H1 (cell line): ENCODE data around the gene ADD3. TPM values are rescaled to one million over a fixed set of nuclear protein-coding genes. Genes with fewer than 3 reads are reported as not detected.

Source experiments
- CBX5 ChIP-seq: fragments of 300-800, 300-1000 bp; sonication (generic); IDR thresholded peaks from 2 replicates; pipeline ENCODE4 v1.7.1; 2016; ENCODE audit warnings: antibody characterized with exemption, low read length, low read depth
- CBX8 ChIP-seq: fragments of 300-800, 300-1000 bp; sonication (generic); IDR thresholded peaks from 2 replicates; pipeline ENCODE4 v1.7.1; 2016; ENCODE audit warnings: low read depth, low read length, borderline replicate concordance
- CTBP2 ChIP-seq: IDR thresholded peaks from 2 replicates; pipeline ENCODE4 v1.7.0; 2011; ENCODE audit warnings: borderline replicate concordance, mild to moderate bottlenecking, moderate library complexity, mixed read lengths, low read length; ENCODE audit not compliant: insufficient read depth, insufficient read length
- FOSL1 ChIP-seq: IDR thresholded peaks from 2 replicates; pipeline ENCODE4 v1.6.1; 2011; ENCODE audit warnings: mild to moderate bottlenecking, low read depth, low read length, moderate library complexity; ENCODE audit not compliant: insufficient read depth
- HDAC2 ChIP-seq, 2 experiments: fragments of 300-600 bp in 1 of 2; sonication (generic) in 1 of 2; IDR thresholded peaks; 2 replicates each; pipeline ENCODE4 v1.6.1; 2011 to 2012; ENCODE audit warnings: low read depth in 2 of 2, low read length in 2 of 2, mild to moderate bottlenecking in 2 of 2, moderate library complexity in 2 of 2, borderline replicate concordance in 1 of 2, inconsistent platforms in 1 of 2
- JUN ChIP-seq: IDR thresholded peaks from 2 replicates; pipeline ENCODE4 v1.6.1; 2011; ENCODE audit warnings: low read depth, mild to moderate bottlenecking, improper control_type of control experiment, low read length
- KDM1A ChIP-seq: fragments of 200-600, 300-600 bp; sonication (generic); IDR thresholded peaks from 2 replicates; pipeline ENCODE4 v1.7.1; 2016; ENCODE audit warnings: mild to moderate bottlenecking, low read length, borderline replicate concordance
- KDM4A ChIP-seq: IDR thresholded peaks from one replicate; pipeline ENCODE4 v1.7.1; 2012; ENCODE audit warnings: low read depth, mild to moderate bottlenecking, moderate library complexity, low read length, inconsistent platforms; ENCODE audit not compliant: severe bottlenecking
- MAFK ChIP-seq: IDR thresholded peaks from 2 replicates; pipeline ENCODE4 v1.6.1; 2012; ENCODE audit warnings: low read depth, mild to moderate bottlenecking, improper control_type of control experiment, low read length
- PHF8 ChIP-seq: fragments of 200-600 bp; sonication (generic); conservative IDR thresholded peaks from 2 replicates; pipeline ENCODE4 v1.7.1; 2012; ENCODE audit warnings: low read depth, mild to moderate bottlenecking, inconsistent platforms, low read length, moderate library complexity
- POLR2AphosphoS5 ChIP-seq: IDR thresholded peaks from 2 replicates; pipeline ENCODE4 v1.6.1; 2011; ENCODE audit warnings: low read depth, low read length
- RNF2 ChIP-seq: fragments of 200-900, 300-1000 bp; sonication (generic); IDR thresholded peaks from 2 replicates; pipeline ENCODE4 v1.7.1; 2016; ENCODE audit warnings: borderline replicate concordance, low read depth, mild to moderate bottlenecking, antibody characterized with exemption, low read length; ENCODE audit not compliant: poor library complexity, severe bottlenecking; ENCODE audit errors: missing control alignments
- RXRA ChIP-seq: IDR thresholded peaks from 2 replicates; pipeline ENCODE4 v1.6.1; 2011; ENCODE audit warnings: low read depth, mild to moderate bottlenecking, low read length, moderate library complexity; ENCODE audit not compliant: insufficient read depth
- SIN3A ChIP-seq, 2 experiments: IDR thresholded peaks in 1 of 2; conservative IDR thresholded peaks in 1 of 2; 2 replicates each; pipeline ENCODE4 v1.6.1; 2011 to 2012; ENCODE audit warnings: low read length in 2 of 2, improper control_type of control experiment in 1 of 2, low read depth in 1 of 2, mild to moderate bottlenecking in 1 of 2
- SP1 ChIP-seq: IDR thresholded peaks from 2 replicates; pipeline ENCODE4 v1.6.1; 2011; ENCODE audit warnings: low read depth, low read length
- SUZ12 ChIP-seq: fragments of 200-600 bp; sonication (generic); IDR thresholded peaks from 2 replicates; pipeline ENCODE4 v1.6.1; 2012; ENCODE audit warnings: mild to moderate bottlenecking, inconsistent platforms, low read length, moderate library complexity, mixed read lengths
- TAF7 ChIP-seq: optimal IDR thresholded peaks from 2 replicates; pipeline ENCODE3; 2011; ENCODE audit warnings: low read depth, mild to moderate bottlenecking, inconsistent platforms, low read length, moderate library complexity, borderline replicate concordance
- TBP ChIP-seq: IDR thresholded peaks from 2 replicates; pipeline ENCODE4 v1.6.1; 2011; ENCODE audit warnings: low read depth, low read length, improper control_type of control experiment
- TCF12 ChIP-seq: IDR thresholded peaks from 2 replicates; pipeline ENCODE4 v1.6.1; 2011; ENCODE audit warnings: low read depth, mild to moderate bottlenecking, low read length
- polyA plus RNA-seq, 7 experiments: library from polyadenylated mRNA; depleted of rRNA in 3 of 7; stranded (reverse) in 5 of 7; unstranded in 2 of 7; fragments of >200 nt in 5 of 7; fragments of 200-250 nt in 2 of 7; gene quantifications; 1 replicate in 5 of 7; 2 replicates in 1 of 7; 4 replicates in 1 of 7; pipeline versions ENCODE4 v1.2.1 to v1.2.3, GENCODE V29; 2011 to 2013; ENCODE audit warnings: missing spikeins in 2 of 7, mixed read lengths in 2 of 7
- total RNA-seq: library from RNA; stranded (reverse); fragmentation: NEBNext Ultra II Directional; extraction: Animal tissue kit (Norgen Biotek cat#: 25700); gene quantifications from 2 replicates; pipeline ENCODE4 v1.2.1, GENCODE V29; 2021
- TF ChIP-seq, protein P1 (sequence below), 3 experiments: IDR thresholded peaks; 1 replicate in 2 of 3; 2 replicates in 1 of 3; pipeline versions ENCODE4 v1.5.1 to v1.6.1; 2011; ENCODE audit warnings: low read length in 3 of 3, mild to moderate bottlenecking in 3 of 3, inconsistent platforms in 2 of 3, low read depth in 1 of 3, moderate library complexity in 1 of 3; ENCODE audit not compliant: insufficient read depth in 1 of 3; ENCODE audit errors: control extremely low read depth in 1 of 3

Gene ADD3
- total and polyA plus RNA-seq, 2 of the 8 experiments (the other 6 are each of a cell fraction or from before 2014, with no cell fraction given) = 44.7 to 85.6 TPM

DNA sequence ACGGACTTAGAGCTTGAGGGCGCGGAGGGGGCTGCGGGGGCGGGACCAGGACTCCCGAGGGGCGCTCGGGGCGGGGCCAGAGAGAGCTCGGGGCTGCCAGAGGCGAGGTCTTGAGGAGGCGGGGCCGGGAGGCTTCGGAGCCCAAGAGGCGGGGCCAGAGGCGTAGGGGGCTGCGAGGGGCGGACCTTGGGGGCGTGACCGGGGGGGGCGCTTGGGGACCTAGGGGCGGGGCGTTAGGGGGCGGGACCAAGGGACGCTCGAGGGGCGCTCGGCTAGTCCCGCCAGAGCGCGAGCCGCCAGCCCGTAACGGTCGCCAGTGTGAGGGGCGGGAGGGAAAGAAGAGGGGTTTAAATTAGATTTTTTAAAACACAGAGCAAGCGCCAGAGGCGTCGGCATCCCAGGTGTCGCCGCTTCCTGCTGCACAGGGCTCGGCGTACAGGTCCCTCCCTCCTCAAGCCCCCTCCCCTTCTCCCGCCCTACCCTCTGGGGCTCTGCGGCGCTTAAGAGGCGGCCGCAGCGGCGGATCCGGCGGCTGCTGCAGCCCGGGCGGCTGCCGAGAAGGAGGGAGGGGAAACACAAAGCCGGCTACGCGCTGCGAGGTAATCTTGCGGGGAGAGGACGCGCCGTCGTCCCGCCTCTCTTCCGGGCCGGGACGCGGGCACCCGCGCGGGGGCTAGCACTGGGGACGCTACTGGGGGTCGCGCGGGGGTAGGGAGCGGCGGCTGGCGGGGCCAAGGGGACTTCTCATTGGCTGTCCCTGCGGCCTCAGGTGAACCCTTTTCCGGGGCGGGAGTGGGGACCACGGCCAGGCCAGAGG is at the start of gene ADD3 (continued):
- TF ChIP-seq, protein P1, sequence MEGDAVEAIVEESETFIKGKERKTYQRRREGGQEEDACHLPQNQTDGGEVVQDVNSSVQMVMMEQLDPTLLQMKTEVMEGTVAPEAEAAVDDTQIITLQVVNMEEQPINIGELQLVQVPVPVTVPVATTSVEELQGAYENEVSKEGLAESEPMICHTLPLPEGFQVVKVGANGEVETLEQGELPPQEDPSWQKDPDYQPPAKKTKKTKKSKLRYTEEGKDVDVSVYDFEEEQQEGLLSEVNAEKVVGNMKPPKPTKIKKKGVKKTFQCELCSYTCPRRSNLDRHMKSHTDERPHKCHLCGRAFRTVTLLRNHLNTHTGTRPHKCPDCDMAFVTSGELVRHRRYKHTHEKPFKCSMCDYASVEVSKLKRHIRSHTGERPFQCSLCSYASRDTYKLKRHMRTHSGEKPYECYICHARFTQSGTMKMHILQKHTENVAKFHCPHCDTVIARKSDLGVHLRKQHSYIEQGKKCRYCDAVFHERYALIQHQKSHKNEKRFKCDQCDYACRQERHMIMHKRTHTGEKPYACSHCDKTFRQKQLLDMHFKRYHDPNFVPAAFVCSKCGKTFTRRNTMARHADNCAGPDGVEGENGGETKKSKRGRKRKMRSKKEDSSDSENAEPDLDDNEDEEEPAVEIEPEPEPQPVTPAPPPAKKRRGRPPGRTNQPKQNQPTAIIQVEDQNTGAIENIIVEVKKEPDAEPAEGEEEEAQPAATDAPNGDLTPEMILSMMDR (IDR thresholded peaks at IDR 0.05; ENCODE audit: control extremely low read depth in 1 of 3, insufficient read depth in 1 of 3, low read depth in 1 of 3, low read length in 3 of 3) = no peak
- no peak for TF ChIP-seq KDM1A
- no peak for TF ChIP-seq CBX8
- TF ChIP-seq TBP = peak; percentile 51; the same call in 1 of the 2 replicates
- TF ChIP-seq KDM4A = peak; percentile 66
- TF ChIP-seq RNF2 = no peak
- no peak for TF ChIP-seq FOSL1
- TF ChIP-seq POLR2AphosphoS5 = peak; percentile 38; the same call in 1 of the 2 replicates
- TF ChIP-seq SIN3A (conservative IDR thresholded peaks at IDR 0.05 in 1 of 2, IDR thresholded peaks at IDR 0.05 in 1 of 2; ENCODE audit: low read depth in 1 of 2, low read length in 2 of 2) = no peak
- peak; percentile 90 for TF ChIP-seq PHF8
- no peak; a peak in 1 of 4 replicates for TF ChIP-seq HDAC2 (IDR thresholded peaks at IDR 0.05; ENCODE audit: borderline replicate concordance in 1 of 2, low read depth in 2 of 2, low read length in 2 of 2)
- TF ChIP-seq CTBP2 = no peak
- TF ChIP-seq MAFK = no peak
- no peak for TF ChIP-seq JUN
- TF ChIP-seq RXRA = no peak
- TF ChIP-seq CBX5 = no peak
- TF ChIP-seq TCF12 = no peak
- 0 out of 2 replicates have a peak, but pooled peaks have one; percentile 19 for TF ChIP-seq SP1
- no peak for TF ChIP-seq SUZ12
- no peak for TF ChIP-seq TAF7
